H1 (cell line): ENCODE results near the gene RPLP2. TPM values are rescaled to one million over a fixed set of nuclear protein-coding genes. Genes with fewer than 3 reads are reported as not detected.

Source experiments
- BACH1 ChIP-seq: IDR thresholded peaks from 2 replicates; pipeline ENCODE4 v1.6.1; 2012; ENCODE audit warnings: low read length, improper control_type of control experiment
- BCL11A ChIP-seq, 2 experiments: IDR thresholded peaks; one replicate each; pipeline ENCODE4 v1.6.1; 2011; ENCODE audit warnings: low read depth in 2 of 2, low read length in 2 of 2, mild to moderate bottlenecking in 2 of 2
- CTBP2 ChIP-seq: IDR thresholded peaks from 2 replicates; pipeline ENCODE4 v1.7.0; 2011; ENCODE audit warnings: borderline replicate concordance, mild to moderate bottlenecking, moderate library complexity, mixed read lengths, low read length; ENCODE audit not compliant: insufficient read depth, insufficient read length
- POLR2AphosphoS5 ChIP-seq: IDR thresholded peaks from 2 replicates; pipeline ENCODE4 v1.6.1; 2011; ENCODE audit warnings: low read depth, low read length
- RNF2 ChIP-seq: fragments of 200-900, 300-1000 bp; sonication (generic); IDR thresholded peaks from 2 replicates; pipeline ENCODE4 v1.7.1; 2016; ENCODE audit warnings: borderline replicate concordance, low read depth, mild to moderate bottlenecking, antibody characterized with exemption, low read length; ENCODE audit not compliant: poor library complexity, severe bottlenecking; ENCODE audit errors: missing control alignments
- polyA plus RNA-seq, 7 experiments: library from polyadenylated mRNA; depleted of rRNA in 3 of 7; stranded (reverse) in 5 of 7; unstranded in 2 of 7; fragments of >200 nt in 5 of 7; fragments of 200-250 nt in 2 of 7; gene quantifications; 1 replicate in 5 of 7; 2 replicates in 1 of 7; 4 replicates in 1 of 7; pipeline versions ENCODE4 v1.2.1 to v1.2.3, GENCODE V29; 2011 to 2013; ENCODE audit warnings: missing spikeins in 2 of 7, mixed read lengths in 2 of 7
- total RNA-seq: library from RNA; stranded (reverse); fragmentation: NEBNext Ultra II Directional; extraction: Animal tissue kit (Norgen Biotek cat#: 25700); gene quantifications from 2 replicates; pipeline ENCODE4 v1.2.1, GENCODE V29; 2021
- TF ChIP-seq, protein P1 (sequence below): IDR thresholded peaks from 2 replicates; pipeline ENCODE4 v1.6.1; 2012; ENCODE audit warnings: inconsistent platforms

Gene RPLP2
- total and polyA plus RNA-seq, 2 of the 8 experiments (the other 6 are each of a cell fraction or from before 2014, with no cell fraction given), result 1,789 to 2,106 TPM

DNA sequence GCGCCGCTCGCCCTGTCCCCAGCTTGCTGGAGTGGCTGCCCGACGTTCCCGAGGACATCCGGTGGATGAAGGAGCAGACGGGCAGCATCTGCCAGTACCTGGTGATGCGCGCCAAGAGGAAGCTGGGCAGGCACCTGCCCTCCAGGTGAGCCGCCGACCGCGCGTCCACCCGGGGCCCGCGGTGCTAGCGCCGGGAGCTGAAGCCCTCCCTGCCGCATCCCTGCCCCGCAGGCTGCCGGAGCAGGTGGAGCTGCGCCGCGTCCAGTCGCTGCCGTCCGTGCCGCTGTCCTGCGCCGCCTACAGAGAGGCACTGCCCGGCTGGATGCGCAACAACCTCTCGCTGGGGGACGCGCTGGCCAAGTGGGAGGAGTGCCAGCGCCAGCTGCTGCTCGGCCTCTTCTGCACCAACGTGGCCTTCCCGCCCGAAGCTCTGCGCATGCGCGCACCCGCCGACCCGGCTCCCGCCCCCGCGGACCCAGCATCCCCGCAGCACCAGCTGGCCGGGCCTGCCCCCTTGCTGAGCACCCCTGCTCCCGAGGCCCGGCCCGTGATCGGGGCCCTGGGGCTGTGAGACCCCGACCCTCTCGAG, 14.6 kb downstream of the RPLP2 start (continued):
- TF ChIP-seq RNF2, result no peak
- TF ChIP-seq CTBP2, result no peak
- TF ChIP-seq BACH1, result no peak
- no peak for TF ChIP-seq BCL11A (IDR thresholded peaks at IDR 0.05; ENCODE audit: low read depth in 2 of 2, low read length in 2 of 2)
- TF ChIP-seq, protein P1, sequence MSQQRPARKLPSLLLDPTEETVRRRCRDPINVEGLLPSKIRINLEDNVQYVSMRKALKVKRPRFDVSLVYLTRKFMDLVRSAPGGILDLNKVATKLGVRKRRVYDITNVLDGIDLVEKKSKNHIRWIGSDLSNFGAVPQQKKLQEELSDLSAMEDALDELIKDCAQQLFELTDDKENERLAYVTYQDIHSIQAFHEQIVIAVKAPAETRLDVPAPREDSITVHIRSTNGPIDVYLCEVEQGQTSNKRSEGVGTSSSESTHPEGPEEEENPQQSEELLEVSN, result no peak
- no peak for TF ChIP-seq POLR2AphosphoS5
